Coronary artery (tissue), 2 donors: ENCODE results near the gene EML3.
"Not testable (repeated sequence)": the region's sequence is repeated elsewhere in the genome, so short reads cannot be mapped to it uniquely, and the experiment has no call there.

Source experiments
- DNase-seq: peaks from one replicate; pipeline ENCODE4 v3.0.0-alpha.2; 2017; ENCODE audit warnings: low spot score
- H3K27ac ChIP-seq, 2 donors: fragments of 200-600 bp; sonication (generic); one replicate each; pipeline ENCODE4 v1.5.1; 2016 to 2019
- H3K4me3 ChIP-seq: fragments of 200-600 bp; sonication (generic); 2 replicates; pipeline ENCODE4 v1.5.1; 2016; ENCODE audit warnings: mild to moderate bottlenecking, moderate library complexity
- TF ChIP-seq, protein P1 (sequence below): fragments of 200-600 bp; sonication (generic); IDR thresholded peaks from one replicate; pipeline ENCODE4 v1.5.1; 2019; ENCODE audit warnings: antibody characterized with exemption

Gene EML3

DNA sequence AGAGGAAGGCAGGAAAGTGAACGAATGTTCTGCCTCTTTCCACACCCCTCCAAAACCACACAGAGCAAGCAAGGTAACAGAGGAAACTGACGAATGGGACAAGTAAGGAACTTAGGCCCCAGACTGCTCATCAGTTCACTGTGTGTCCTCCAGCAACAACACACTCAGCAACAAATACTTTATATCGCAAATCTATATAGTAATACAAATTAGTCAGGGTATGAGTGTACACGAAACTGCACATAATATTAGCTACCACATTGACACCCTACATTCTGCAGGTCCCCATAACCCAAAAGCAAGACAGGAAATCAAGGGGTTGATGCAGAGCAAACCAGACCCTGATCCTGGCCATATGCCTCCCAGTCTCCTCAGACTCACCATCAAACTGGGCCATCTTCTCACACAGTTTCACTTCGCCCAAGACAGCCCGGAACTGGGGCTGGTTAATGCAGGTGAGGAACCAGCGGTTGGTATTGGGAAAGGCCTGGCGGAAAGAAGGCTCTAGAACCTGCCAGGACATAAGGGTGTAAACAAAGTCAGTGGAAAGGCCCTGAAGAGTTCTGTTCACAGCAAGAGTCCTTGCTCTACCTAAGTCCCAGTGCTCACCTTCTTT lies 45.4 kb downstream of the EML3 start:
- H3K4me3 ChIP-seq: no peak overlapping the region
- TF ChIP-seq, protein P1, sequence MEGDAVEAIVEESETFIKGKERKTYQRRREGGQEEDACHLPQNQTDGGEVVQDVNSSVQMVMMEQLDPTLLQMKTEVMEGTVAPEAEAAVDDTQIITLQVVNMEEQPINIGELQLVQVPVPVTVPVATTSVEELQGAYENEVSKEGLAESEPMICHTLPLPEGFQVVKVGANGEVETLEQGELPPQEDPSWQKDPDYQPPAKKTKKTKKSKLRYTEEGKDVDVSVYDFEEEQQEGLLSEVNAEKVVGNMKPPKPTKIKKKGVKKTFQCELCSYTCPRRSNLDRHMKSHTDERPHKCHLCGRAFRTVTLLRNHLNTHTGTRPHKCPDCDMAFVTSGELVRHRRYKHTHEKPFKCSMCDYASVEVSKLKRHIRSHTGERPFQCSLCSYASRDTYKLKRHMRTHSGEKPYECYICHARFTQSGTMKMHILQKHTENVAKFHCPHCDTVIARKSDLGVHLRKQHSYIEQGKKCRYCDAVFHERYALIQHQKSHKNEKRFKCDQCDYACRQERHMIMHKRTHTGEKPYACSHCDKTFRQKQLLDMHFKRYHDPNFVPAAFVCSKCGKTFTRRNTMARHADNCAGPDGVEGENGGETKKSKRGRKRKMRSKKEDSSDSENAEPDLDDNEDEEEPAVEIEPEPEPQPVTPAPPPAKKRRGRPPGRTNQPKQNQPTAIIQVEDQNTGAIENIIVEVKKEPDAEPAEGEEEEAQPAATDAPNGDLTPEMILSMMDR: no peak
- no peak for DNase-seq
- no peak overlapping the region for H3K27ac ChIP-seq

DNA sequence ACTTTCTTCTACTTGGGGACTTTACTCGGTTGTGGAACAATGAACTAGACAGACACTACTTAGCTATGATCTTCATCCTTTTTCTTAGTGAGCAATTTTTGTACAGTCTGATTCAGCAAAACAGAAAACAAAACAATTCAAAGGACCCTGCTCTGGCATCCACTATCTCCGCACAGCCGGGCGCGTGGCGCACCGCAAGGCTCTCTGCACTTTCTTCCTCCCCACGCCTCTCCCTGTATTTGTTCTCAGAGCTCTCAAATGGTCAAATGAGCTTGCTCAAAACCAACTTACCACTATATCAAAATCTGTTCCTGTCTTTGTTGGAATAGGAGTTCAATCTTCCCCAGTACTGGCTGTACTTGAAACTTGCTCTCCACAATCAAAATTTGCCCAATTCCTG lies 46.3 kb downstream of the EML3 start:
- Histone ChIP-seq H3K27ac (no peak overlapping the region), H3K4me3 (no peak overlapping the region)
- DNase-seq: no peak
- TF ChIP-seq, protein P1: no peak

DNA sequence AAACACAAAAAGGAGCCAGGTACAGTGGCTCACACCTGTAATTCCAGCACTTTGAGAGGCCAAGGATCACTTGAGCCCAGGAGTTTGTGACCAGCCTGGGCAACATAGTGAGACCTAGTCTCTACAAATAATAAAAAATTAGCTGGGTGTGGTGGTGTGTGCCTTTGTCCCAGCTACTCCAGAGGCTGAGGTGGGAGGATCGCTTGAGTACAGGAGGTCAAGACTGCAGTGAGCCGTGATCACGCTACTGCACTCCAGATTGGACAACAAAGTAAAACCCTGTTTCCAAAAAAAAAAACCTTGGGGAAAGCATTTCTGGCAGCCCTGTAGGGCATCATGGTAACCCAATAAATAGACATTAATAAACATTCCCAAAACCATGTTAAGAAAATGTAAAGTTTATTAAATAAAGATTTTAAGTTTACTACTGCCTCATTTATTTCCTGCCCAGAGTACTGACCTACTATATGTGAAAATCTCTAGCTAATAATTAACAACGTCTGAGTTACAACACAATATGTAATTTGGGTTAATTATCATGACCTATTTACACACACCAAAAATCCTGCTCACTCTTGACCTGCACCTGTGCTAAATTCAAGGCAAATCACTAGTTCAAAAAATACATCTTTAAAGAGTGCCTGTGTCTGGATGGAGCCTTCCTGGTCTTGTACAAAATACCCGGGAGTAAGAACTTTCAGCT lies 47.3 kb downstream of the EML3 start:
- TF ChIP-seq, protein P1: no peak
- DNase-seq: no peak
- Histone ChIP-seq H3K27ac (no peak overlapping the region), H3K4me3 (no peak overlapping the region)

DNA sequence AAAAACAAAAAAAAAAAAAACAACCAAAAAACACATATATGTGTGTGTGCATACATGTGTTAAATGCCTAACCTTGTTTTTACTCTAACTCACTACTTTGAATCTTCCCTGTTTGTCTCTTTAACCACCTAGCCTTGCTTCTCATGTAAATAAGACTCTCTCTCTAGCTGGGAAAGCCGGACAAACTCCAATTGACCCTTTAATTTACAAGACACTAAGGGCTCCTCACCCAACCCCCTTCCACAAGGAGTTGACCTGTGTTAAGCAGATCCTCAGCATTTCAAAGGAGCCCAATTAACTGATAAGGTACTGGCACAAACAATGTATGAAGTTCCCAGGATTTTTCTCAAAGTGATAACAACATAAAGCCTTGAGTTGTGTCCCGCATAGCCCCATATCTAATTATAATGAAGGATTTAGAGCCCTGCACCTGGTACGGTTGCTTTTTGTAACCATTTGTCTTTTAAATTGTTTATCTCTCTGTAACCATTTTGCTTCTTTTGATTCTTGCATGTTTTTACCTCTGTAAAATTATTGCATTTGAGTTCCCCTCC lies 50.8 kb downstream of the EML3 start:
- not testable (repeated sequence) for DNase-seq

DNA sequence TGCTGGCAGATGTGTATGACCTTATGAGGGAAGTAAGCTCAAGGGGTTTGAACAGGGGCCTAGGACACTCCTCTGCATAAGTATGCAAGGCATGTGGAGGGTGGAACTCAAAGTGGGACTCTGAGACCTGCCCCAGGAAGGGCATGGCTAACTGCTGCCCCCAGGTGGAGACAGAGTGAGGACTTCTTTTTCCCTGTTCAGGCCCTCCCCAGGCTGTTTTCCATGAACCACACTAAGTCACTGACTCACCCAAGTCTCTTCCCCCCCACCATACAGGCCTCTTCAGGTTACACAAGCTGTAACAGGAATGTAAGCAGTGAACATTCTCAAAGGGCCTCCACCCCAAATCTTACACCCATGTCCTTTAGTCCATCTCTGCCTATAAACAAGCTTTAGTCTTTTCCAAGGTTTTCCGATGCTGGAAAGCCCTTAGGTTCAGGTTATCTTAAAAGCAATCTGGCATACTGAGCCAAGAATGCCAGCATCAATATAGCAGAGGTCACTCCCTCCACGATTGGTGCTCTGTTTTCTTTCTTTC lies 51.9 kb downstream of the EML3 start:
- TF ChIP-seq, protein P1: peak; percentile 73
- Histone ChIP-seq H3K27ac (peak overlapping the region; percentile 73 to 93), H3K4me3 (no peak overlapping the region)
- peak; percentile 96 for DNase-seq

More for the DNA sequence above, 50.8 kb downstream of the EML3 start:
- H3K4me3 ChIP-seq: not testable (repeated sequence)
- peak overlapping the region in 1 of 2 donors; percentile 45 for H3K27ac ChIP-seq

DNA sequence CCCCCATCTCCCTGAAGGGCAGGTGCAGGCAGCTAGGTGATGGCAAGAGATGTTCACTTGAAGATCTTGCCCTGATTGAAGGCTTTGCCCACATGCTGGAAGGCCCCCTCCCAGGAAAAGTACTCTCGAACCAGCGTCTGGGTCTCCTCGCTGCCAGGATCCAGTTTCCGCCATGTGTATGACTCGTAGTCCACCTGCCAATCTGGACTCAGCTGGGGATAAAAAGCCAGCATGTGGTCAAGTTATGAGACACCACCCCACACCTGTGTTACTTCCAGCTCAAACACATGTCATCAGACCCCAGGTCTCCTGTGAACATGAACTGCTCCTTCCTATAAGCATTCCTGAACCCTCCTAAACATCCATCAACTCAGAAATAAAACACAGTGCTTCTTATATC lies 52.9 kb downstream of the EML3 start:
- not testable (repeated sequence) for DNase-seq, H3K4me3 ChIP-seq
- peak overlapping the region; percentile 73 to 93 for H3K27ac ChIP-seq

DNA sequence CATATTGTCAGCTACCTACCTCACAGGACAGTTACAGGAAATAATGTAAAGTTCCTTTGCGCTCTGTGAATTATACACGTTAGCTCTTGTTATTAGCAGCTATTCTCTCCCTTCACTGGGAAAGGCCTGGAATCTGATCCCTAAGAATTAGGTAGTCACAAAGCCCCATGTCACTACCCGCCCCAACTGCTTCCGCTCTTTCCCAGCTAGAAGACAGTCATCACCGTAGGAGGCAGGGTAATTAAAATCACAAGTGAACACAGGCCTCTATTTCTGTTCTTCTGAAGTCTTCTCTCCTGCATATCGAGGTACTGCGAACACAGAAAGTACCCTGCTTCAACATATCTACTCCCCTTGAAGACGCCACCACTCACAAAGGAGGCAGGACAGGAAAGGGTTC lies 53.4 kb downstream of the EML3 start:
- peak overlapping the region in 1 of 2 donors; percentile 93 for H3K27ac ChIP-seq
- H3K4me3 ChIP-seq: no peak overlapping the region
- TF ChIP-seq, protein P1: no peak
- no peak for DNase-seq

DNA sequence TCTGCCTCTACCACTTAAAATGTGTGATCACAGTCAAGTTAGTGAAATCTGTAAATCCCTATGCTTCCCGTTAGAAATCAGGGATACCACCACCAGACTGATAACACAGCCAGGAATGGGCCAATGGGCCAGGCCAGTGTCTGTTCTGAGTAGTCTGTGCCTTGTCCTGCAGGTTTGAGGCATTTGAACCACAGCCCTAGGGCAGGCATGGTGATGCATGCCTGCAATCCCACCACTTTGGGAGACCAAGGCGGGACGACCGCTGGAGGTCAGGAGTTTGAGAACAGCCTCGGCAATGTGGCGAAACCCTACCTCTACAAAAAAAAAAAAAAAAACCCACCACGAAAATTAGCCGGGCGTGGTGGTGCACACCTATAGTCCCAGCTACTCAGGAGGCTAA lies 53.9 kb downstream of the EML3 start:
- TF ChIP-seq, protein P1: no peak
- H3K4me3 ChIP-seq: no peak overlapping the region
- no peak for DNase-seq
- no peak overlapping the region for H3K27ac ChIP-seq
